H9 (cell line): ENCODE data around the gene LYPD5. TPM values are rescaled to one million over a fixed set of nuclear protein-coding genes. Genes with fewer than 3 reads are reported as not detected.
A peak's percentile ranks its signal among the peaks of the same experiment; 100 is the strongest.

ENCODE experiments used
- DNase-seq: peaks from one replicate; pipeline ENCODE4 v3.0.0-alpha.2; 2017
- H2AFZ ChIP-seq: one replicate; pipeline ENCODE4 v1.6.1; 2013; ENCODE audit warnings: mild to moderate bottlenecking, low read length, control low read depth, moderate library complexity
- H2AK5ac ChIP-seq: 2 replicates; pipeline ENCODE4 v1.6.1; 2013; ENCODE audit warnings: low read length, control low read depth, mixed read lengths; ENCODE audit not compliant: insufficient read length
- H2BK120ac ChIP-seq: one replicate; pipeline ENCODE4 v1.6.1; 2013; ENCODE audit warnings: low read depth, mild to moderate bottlenecking, low read length, control low read depth, inconsistent platforms; ENCODE audit not compliant: poor library complexity, severe bottlenecking
- H2BK12ac ChIP-seq: 2 replicates; pipeline ENCODE4 v1.6.1; 2013; ENCODE audit warnings: low read length, control low read depth, mixed read lengths, low read depth; ENCODE audit not compliant: insufficient read length
- H2BK15ac ChIP-seq: 2 replicates; pipeline ENCODE4 v1.6.1; 2013; ENCODE audit warnings: low read depth, low read length, control low read depth
- H2BK20ac ChIP-seq: one replicate; pipeline ENCODE4 v1.6.1; 2013; ENCODE audit warnings: low read depth, mild to moderate bottlenecking, low read length, control low read depth, inconsistent platforms; ENCODE audit not compliant: poor library complexity, severe bottlenecking
- H2BK5ac ChIP-seq: 2 replicates; pipeline ENCODE4 v1.6.1; 2013; ENCODE audit warnings: low read length, control low read depth, mixed read lengths; ENCODE audit not compliant: insufficient read length
- H3K14ac ChIP-seq: 2 replicates; pipeline ENCODE4 v1.6.1; 2013; ENCODE audit warnings: low read length, control low read depth; ENCODE audit not compliant: insufficient read depth
- H3K18ac ChIP-seq: 2 replicates; pipeline ENCODE4 v1.6.1; 2013; ENCODE audit warnings: low read depth, mild to moderate bottlenecking, mixed read lengths, low read length, control low read depth; ENCODE audit not compliant: insufficient read length
- H3K23ac ChIP-seq: 2 replicates; pipeline ENCODE4 v1.6.1; 2013; ENCODE audit warnings: low read length, control low read depth, mixed read lengths, low read depth; ENCODE audit not compliant: insufficient read length
- H3K23me2 ChIP-seq: 2 replicates; pipeline ENCODE4 v1.6.1; 2013; ENCODE audit warnings: low read depth, mild to moderate bottlenecking, mixed read lengths, low read length, control low read depth; ENCODE audit not compliant: insufficient read length, poor library complexity, severe bottlenecking
- H3K27ac ChIP-seq: 2 replicates; pipeline ENCODE4 v1.5.1; 2013; ENCODE audit warnings: low read length, control low read depth, mixed read lengths, low read depth; ENCODE audit not compliant: insufficient read length
- H3K27me3 ChIP-seq: 2 replicates; pipeline ENCODE4 v1.6.1; 2013; ENCODE audit warnings: low read length, control low read depth, inconsistent platforms; ENCODE audit not compliant: insufficient read depth
- H3K4ac ChIP-seq: 2 replicates; pipeline ENCODE4 v1.6.1; 2013; ENCODE audit warnings: low read depth, mild to moderate bottlenecking, control low read depth, inconsistent platforms, low read length, moderate library complexity
- H3K4me1 ChIP-seq: 2 replicates; pipeline ENCODE4 v1.6.1; 2013; ENCODE audit warnings: low read length, control low read depth, inconsistent platforms; ENCODE audit not compliant: insufficient read depth
- H3K4me2 ChIP-seq: 2 replicates; pipeline ENCODE4 v1.6.1; 2013; ENCODE audit warnings: low read length, control low read depth, mixed read lengths; ENCODE audit not compliant: insufficient read length, insufficient read depth
- H3K56ac ChIP-seq: 2 replicates; pipeline ENCODE4 v1.6.1; 2013; ENCODE audit warnings: low read depth, mild to moderate bottlenecking, mixed read lengths, low read length, control low read depth; ENCODE audit not compliant: insufficient read length
- H3K79me1 ChIP-seq: 2 replicates; pipeline ENCODE4 v1.6.1; 2013; ENCODE audit warnings: low read depth, mild to moderate bottlenecking, moderate library complexity, low read length, control low read depth, inconsistent platforms; ENCODE audit not compliant: insufficient read depth, poor library complexity, severe bottlenecking
- H3K79me2 ChIP-seq: 2 replicates; pipeline ENCODE4 v1.6.1; 2013; ENCODE audit warnings: low read length, control low read depth, inconsistent platforms; ENCODE audit not compliant: insufficient read depth
- H3K9ac ChIP-seq: 2 replicates; pipeline ENCODE4 v1.6.1; 2013; ENCODE audit warnings: low read length, control low read depth, mixed read lengths; ENCODE audit not compliant: insufficient read length; ENCODE audit errors: extremely low read depth
- H3K9me3 ChIP-seq: one replicate; pipeline ENCODE4 v1.6.1; 2013; ENCODE audit warnings: low read depth, low read length, inconsistent platforms; ENCODE audit not compliant: control insufficient read depth
- H3T11ph ChIP-seq: one replicate; pipeline ENCODE4 v1.6.1; 2013; ENCODE audit warnings: mild to moderate bottlenecking, low read length, control low read depth, inconsistent platforms
- H4K20me1 ChIP-seq: one replicate; pipeline ENCODE4 v1.6.1; 2013; ENCODE audit not compliant: control insufficient read depth, insufficient read length, insufficient read depth
- H4K5ac ChIP-seq: 2 replicates; pipeline ENCODE4 v1.6.1; 2013; ENCODE audit warnings: low read depth, mild to moderate bottlenecking, mixed read lengths, low read length, control low read depth; ENCODE audit not compliant: insufficient read length
- H4K8ac ChIP-seq: replicated peaks from 2 replicates; pipeline ENCODE4 v1.6.1; 2013; ENCODE audit warnings: low read length, control low read depth, mixed read lengths, low read depth; ENCODE audit not compliant: insufficient read length
- H4K91ac ChIP-seq: 2 replicates; pipeline ENCODE4 v1.6.1; 2013; ENCODE audit warnings: low read depth, mild to moderate bottlenecking, moderate library complexity, mixed read lengths, low read length, control low read depth; ENCODE audit not compliant: insufficient read length
- H3K27ac Mint-ChIP-seq, 3 experiments: 2 replicates in 2 of 3; 3 replicates in 1 of 3; pipeline ENCODE4 v1.8.0; 2020 to 2021; ENCODE audit warnings: mixed read lengths in 3 of 3, mild to moderate bottlenecking in 1 of 3, moderate library complexity in 1 of 3
- H3K27me3 Mint-ChIP-seq: 2 replicates; pipeline ENCODE4 v1.8.0; 2021; ENCODE audit warnings: low read depth, mild to moderate bottlenecking, moderate library complexity, mixed read lengths
- H3K36me3 Mint-ChIP-seq, 3 experiments: 2 replicates in 2 of 3; 3 replicates in 1 of 3; pipeline ENCODE4 v1.8.0; 2020 to 2021; ENCODE audit warnings: low read depth in 3 of 3, mixed read lengths in 3 of 3; ENCODE audit not compliant: insufficient read depth in 1 of 3
- H3K4me1 Mint-ChIP-seq, 2 experiments: 2 replicates each; pipeline ENCODE4 v1.8.0; 2020; ENCODE audit warnings: mixed read lengths in 2 of 2
- H3K4me3 Mint-ChIP-seq, 2 experiments: 2 replicates in 1 of 2; 3 replicates in 1 of 2; pipeline ENCODE4 v1.8.0; 2020 to 2021; ENCODE audit warnings: mild to moderate bottlenecking in 2 of 2, mixed read lengths in 2 of 2, moderate library complexity in 1 of 2
- H3K9me3 Mint-ChIP-seq, 2 experiments: 2 replicates in 1 of 2; 3 replicates in 1 of 2; pipeline ENCODE4 v1.8.0; 2020; ENCODE audit warnings: mild to moderate bottlenecking in 2 of 2, mixed read lengths in 2 of 2, moderate library complexity in 1 of 2
- WGBS: extraction: QIAGEN DNeasy Blood & Tissue Kit; methylation state at CpG from one replicate; pipeline ENCODE4 v1.1.7; 2013; ENCODE audit warnings: missing lambda C conversion rate, low lambda C conversion rate, mixed read lengths; ENCODE audit not compliant: insufficient read length; ENCODE audit errors: extremely low coverage; 5-methylcytosine and 5-hydroxymethylcytosine counted together
- total RNA-seq: library from RNA; stranded (reverse); gene quantifications from 2 replicates; pipeline ENCODE4 v1.2.1, GENCODE V29; 2021
- TF ChIP-seq, protein P1 (sequence below): fragments of 200-600 bp; sonication (generic); conservative IDR thresholded peaks from 3 replicates; pipeline ENCODE4 v1.8.0; 2021; ENCODE audit warnings: antibody characterized with exemption, mild to moderate bottlenecking

Gene LYPD5
- total RNA-seq, 1 experiment from 2014 or later, result 0.50 TPM

- Histone ChIP-seq H4K20me1 (peaks cover 2% of the 10 kb centered on the region), H3K9ac (no peak overlapping the region), H3K23ac (no peak overlapping the region), H3K9me3 (no peaks in the 10 kb centered on the region), H3K23me2 (peaks cover 5% of the 10 kb centered on the region), H3K27me3 (peaks cover 9% of the 10 kb centered on the region), H4K91ac (no peak overlapping the region), H2BK15ac (no peak overlapping the region), H3K4me1 (no peaks in the 10 kb centered on the region), H2BK120ac (no peak overlapping the region), H3K4me2 (peak overlapping the region; percentile 47), H2BK20ac (no peak overlapping the region), H3K14ac (no peak overlapping the region), H3K4ac (no peak overlapping the region), H2AK5ac (no peak overlapping the region), H3K27ac (no peak overlapping the region), H4K8ac (no peak overlapping the region), H2BK12ac (no peak overlapping the region), H3K56ac (no peak overlapping the region), H4K5ac (no peak overlapping the region), H3T11ph (no peak overlapping the region), H2BK5ac (no peak overlapping the region), H3K79me2 (no peaks in the 10 kb centered on the region), H2AFZ (no peak overlapping the region), H3K79me1 (no peaks in the 10 kb centered on the region), H3K18ac (no peak overlapping the region)
- TF ChIP-seq, protein P1, sequence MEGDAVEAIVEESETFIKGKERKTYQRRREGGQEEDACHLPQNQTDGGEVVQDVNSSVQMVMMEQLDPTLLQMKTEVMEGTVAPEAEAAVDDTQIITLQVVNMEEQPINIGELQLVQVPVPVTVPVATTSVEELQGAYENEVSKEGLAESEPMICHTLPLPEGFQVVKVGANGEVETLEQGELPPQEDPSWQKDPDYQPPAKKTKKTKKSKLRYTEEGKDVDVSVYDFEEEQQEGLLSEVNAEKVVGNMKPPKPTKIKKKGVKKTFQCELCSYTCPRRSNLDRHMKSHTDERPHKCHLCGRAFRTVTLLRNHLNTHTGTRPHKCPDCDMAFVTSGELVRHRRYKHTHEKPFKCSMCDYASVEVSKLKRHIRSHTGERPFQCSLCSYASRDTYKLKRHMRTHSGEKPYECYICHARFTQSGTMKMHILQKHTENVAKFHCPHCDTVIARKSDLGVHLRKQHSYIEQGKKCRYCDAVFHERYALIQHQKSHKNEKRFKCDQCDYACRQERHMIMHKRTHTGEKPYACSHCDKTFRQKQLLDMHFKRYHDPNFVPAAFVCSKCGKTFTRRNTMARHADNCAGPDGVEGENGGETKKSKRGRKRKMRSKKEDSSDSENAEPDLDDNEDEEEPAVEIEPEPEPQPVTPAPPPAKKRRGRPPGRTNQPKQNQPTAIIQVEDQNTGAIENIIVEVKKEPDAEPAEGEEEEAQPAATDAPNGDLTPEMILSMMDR, result no peak
- Mint-ChIP-seq H3K27ac (no peak overlapping the region), H3K27me3 (peaks cover 89% of the 10 kb centered on the region), H3K4me1 (peaks cover 4 to 11% of the 10 kb centered on the region in 2 experiments; a peak in 3 of 4 replicates), H3K4me3 (peak overlapping the region; percentile 70 to 86), H3K9me3 (no peaks in the 10 kb centered on the region; a peak in 3 of 5 replicates), H3K36me3 (no peaks in the 10 kb centered on the region; a peak in 1 of 7 replicates)
- no CpG with 5 or more reads among the region's 6 CpGs for WGBS
- peak; percentile 76 for DNase-seq
Observed at GRCh38 chr19:43799502-43800142, 2.6 kb downstream of the LYPD5 start.
